Retina (tissue), 1 donor: ENCODE measurements around the gene KCNAB2.
A peak's percentile ranks its signal among the peaks of the same experiment; 100 is the strongest.

Experiments used
- DNase-seq: peaks from one replicate; pipeline ENCODE4 v3.0.0-alpha.2; 2016

The KCNAB2 gene

GRCh38 chr1:6113116-6113515 lies 67.4 kb downstream of the KCNAB2 start:
- no peak for DNase-seq

GRCh38 chr1:6113745-6114144 lies 68.1 kb downstream of the KCNAB2 start:
- DNase-seq = no peak

- no peak for DNase-seq
These were observed 70.4 kb downstream of the KCNAB2 start for GRCh38 chr1:6116137-6116536.

- DNase-seq = no peak
These were observed 71.4 kb downstream of the KCNAB2 start for GRCh38 chr1:6117064-6117463.

- DNase-seq = no peak
These were observed 71.9 kb downstream of the KCNAB2 start for GRCh38 chr1:6117624-6118023.

- DNase-seq = no peak
These were observed 72.7 kb downstream of the KCNAB2 start for GRCh38 chr1:6118415-6118814.

GRCh38 chr1:6121021-6121421 lies 75.3 kb downstream of the KCNAB2 start:
- DNase-seq = no peak

- no peak for DNase-seq
These were observed 76.1 kb downstream of the KCNAB2 start for GRCh38 chr1:6121651-6122370.

- DNase-seq = no peak
These were observed 77.4 kb downstream of the KCNAB2 start for GRCh38 chr1:6123083-6123482.

GRCh38 chr1:6123816-6124215 lies 78.1 kb downstream of the KCNAB2 start:
- no peak for DNase-seq

GRCh38 chr1:6124341-6124740 lies 78.7 kb downstream of the KCNAB2 start:
- no peak for DNase-seq

- no peak for DNase-seq
These were observed 79.2 kb downstream of the KCNAB2 start for GRCh38 chr1:6124746-6125365.

GRCh38 chr1:6125366-6125765 lies 79.7 kb downstream of the KCNAB2 start:
- DNase-seq = no peak

- DNase-seq = no peak
These were observed 80.3 kb downstream of the KCNAB2 start for GRCh38 chr1:6126028-6126427.

- no peak for DNase-seq
These were observed 80.9 kb downstream of the KCNAB2 start for GRCh38 chr1:6126521-6127067.

GRCh38 chr1:6127587-6128163 lies 82.0 kb downstream of the KCNAB2 start:
- peak; percentile 64 for DNase-seq

GRCh38 chr1:6128276-6129081 lies 82.8 kb downstream of the KCNAB2 start:
- DNase-seq = no peak

GRCh38 chr1:6129313-6129712 lies 83.6 kb downstream of the KCNAB2 start:
- DNase-seq = no peak

GRCh38 chr1:6130036-6130435 lies 84.3 kb downstream of the KCNAB2 start:
- no peak for DNase-seq

GRCh38 chr1:6130596-6130995 lies 84.9 kb downstream of the KCNAB2 start:
- DNase-seq = no peak

GRCh38 chr1:6131561-6131960 lies 85.9 kb downstream of the KCNAB2 start:
- no peak for DNase-seq

- DNase-seq = no peak
These were observed 87.6 kb downstream of the KCNAB2 start for GRCh38 chr1:6133146-6133895.

GRCh38 chr1:6134206-6134605 lies 88.5 kb downstream of the KCNAB2 start:
- DNase-seq = no peak
